Measurements from ENCODE around the gene NUP205.

DNA sequence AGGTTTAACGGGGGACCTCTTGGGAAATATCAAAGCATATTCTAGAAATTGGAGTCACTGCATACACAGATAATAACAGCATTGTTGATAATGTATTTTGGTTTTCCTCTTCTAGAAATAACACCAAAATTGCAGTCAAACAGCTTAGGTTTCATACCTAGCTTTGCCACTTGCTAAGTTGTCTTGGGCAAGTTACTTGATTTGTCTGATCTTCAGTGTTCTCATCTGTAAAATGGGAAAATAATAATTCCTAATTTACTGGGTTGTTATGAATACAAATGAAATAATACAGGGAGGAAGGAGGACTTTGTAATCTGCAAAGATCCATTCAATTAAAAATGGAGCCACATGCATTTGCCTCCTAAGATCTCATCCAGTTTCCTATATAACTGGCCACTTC, 20.3 kb upstream of the NUP205 start:
- TF ChIP-seq, protein P1, sequence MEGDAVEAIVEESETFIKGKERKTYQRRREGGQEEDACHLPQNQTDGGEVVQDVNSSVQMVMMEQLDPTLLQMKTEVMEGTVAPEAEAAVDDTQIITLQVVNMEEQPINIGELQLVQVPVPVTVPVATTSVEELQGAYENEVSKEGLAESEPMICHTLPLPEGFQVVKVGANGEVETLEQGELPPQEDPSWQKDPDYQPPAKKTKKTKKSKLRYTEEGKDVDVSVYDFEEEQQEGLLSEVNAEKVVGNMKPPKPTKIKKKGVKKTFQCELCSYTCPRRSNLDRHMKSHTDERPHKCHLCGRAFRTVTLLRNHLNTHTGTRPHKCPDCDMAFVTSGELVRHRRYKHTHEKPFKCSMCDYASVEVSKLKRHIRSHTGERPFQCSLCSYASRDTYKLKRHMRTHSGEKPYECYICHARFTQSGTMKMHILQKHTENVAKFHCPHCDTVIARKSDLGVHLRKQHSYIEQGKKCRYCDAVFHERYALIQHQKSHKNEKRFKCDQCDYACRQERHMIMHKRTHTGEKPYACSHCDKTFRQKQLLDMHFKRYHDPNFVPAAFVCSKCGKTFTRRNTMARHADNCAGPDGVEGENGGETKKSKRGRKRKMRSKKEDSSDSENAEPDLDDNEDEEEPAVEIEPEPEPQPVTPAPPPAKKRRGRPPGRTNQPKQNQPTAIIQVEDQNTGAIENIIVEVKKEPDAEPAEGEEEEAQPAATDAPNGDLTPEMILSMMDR (tag by site-specific recombination; IDR thresholded peaks at IDR 0.05), result no peak
- no peak for TF ChIP-seq ZNF391 (tag by site-specific recombination; IDR thresholded peaks at IDR 0.05; ENCODE audit: borderline replicate concordance, low read depth)
- no peak for TF ChIP-seq ZNF274 (IDR thresholded peaks at IDR 0.05; ENCODE audit: low read length)
- no peak for TF ChIP-seq ZNF274 (tag by site-specific recombination; IDR thresholded peaks at IDR 0.05; ENCODE audit: borderline replicate concordance)
- TF ChIP-seq, protein P2, sequence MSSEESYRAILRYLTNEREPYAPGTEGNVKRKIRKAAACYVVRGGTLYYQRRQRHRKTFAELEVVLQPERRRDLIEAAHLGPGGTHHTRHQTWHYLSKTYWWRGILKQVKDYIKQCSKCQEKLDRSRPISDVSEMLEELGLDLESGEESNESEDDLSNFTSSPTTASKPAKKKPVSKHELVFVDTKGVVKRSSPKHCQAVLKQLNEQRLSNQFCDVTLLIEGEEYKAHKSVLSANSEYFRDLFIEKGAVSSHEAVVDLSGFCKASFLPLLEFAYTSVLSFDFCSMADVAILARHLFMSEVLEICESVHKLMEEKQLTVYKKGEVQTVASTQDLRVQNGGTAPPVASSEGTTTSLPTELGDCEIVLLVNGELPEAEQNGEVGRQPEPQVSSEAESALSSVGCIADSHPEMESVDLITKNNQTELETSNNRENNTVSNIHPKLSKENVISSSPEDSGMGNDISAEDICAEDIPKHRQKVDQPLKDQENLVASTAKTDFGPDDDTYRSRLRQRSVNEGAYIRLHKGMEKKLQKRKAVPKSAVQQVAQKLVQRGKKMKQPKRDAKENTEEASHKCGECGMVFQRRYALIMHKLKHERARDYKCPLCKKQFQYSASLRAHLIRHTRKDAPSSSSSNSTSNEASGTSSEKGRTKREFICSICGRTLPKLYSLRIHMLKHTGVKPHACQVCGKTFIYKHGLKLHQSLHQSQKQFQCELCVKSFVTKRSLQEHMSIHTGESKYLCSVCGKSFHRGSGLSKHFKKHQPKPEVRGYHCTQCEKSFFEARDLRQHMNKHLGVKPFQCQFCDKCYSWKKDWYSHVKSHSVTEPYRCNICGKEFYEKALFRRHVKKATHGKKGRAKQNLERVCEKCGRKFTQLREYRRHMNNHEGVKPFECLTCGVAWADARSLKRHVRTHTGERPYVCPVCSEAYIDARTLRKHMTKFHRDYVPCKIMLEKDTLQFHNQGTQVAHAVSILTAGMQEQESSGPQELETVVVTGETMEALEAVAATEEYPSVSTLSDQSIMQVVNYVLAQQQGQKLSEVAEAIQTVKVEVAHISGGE (tag by site-specific recombination; conservative IDR thresholded peaks at IDR 0.05; ENCODE audit: low read depth), result no peak
- TF ChIP-seq, protein P3, sequence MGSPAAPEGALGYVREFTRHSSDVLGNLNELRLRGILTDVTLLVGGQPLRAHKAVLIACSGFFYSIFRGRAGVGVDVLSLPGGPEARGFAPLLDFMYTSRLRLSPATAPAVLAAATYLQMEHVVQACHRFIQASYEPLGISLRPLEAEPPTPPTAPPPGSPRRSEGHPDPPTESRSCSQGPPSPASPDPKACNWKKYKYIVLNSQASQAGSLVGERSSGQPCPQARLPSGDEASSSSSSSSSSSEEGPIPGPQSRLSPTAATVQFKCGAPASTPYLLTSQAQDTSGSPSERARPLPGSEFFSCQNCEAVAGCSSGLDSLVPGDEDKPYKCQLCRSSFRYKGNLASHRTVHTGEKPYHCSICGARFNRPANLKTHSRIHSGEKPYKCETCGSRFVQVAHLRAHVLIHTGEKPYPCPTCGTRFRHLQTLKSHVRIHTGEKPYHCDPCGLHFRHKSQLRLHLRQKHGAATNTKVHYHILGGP (tag by site-specific recombination; IDR thresholded peaks at IDR 0.05), result no peak
- no peak for TF ChIP-seq ZBTB21 (tag by site-specific recombination; IDR thresholded peaks at IDR 0.05)
- no peak for TF ChIP-seq ZNF600 (tag by site-specific recombination; IDR thresholded peaks at IDR 0.05)
- TF ChIP-seq ZNF19 (tag by site-specific recombination; IDR thresholded peaks at IDR 0.05; ENCODE audit: low read depth), result no peak

Measured in HEK293 (cell line).